ENCODE data around the gene CTDP1. TPM values are rescaled to one million over a fixed set of nuclear protein-coding genes. Genes with fewer than 3 reads are reported as not detected.

The CTDP1 gene
- total RNA-seq, 1 experiment from 2014 or later = 22.5 TPM

- DNase-seq (ENCODE audit: low spot score) = no peak
- no peak for TF ChIP-seq EZH2 (IDR thresholded peaks at IDR 0.05; ENCODE audit: borderline replicate concordance, low read depth, low read length, poor library complexity, severe bottlenecking)
- no peak for TF ChIP-seq CTCF (conservative IDR thresholded peaks at IDR 0.05; ENCODE audit: low read depth, low read length)
- no peak overlapping the region for H3K27ac ChIP-seq (ENCODE audit: low read depth, low read length, poor library complexity, severe bottlenecking)
- H3K9me3 ChIP-seq (ENCODE audit: low read depth, low read length, poor library complexity, severe bottlenecking) = no peaks in the 10 kb centered on the region
- CTCF ChIA-PET = no interaction called here
- BruUV-seq (replicated peaks) = no TSS peak
- intact Hi-C loops (cut with micrococcal nuclease; ENCODE audit: unreplicated experiment) = no loop called here
- H3K4me3 ChIP-seq (ENCODE audit: low read depth, low read length, poor library complexity, severe bottlenecking) = no peak overlapping the region
- POLR2A ChIA-PET (ENCODE audit: low non-redundant PET) = no interaction called here
- H3K4me1 ChIP-seq (ENCODE audit: insufficient read depth, low read length, poor library complexity, severe bottlenecking) = no peaks in the 10 kb centered on the region
- H3K36me3 ChIP-seq (ENCODE audit: insufficient read depth, low read length, poor library complexity, severe bottlenecking) = no peaks in the 10 kb centered on the region
- peaks cover 52% of the 10 kb centered on the region for H3K27me3 ChIP-seq (replicated peaks; ENCODE audit: insufficient read depth, low read depth, low read length, poor library complexity)
Measured at GRCh38 chr18:79784071-79784913, 104.7 kb downstream of the CTDP1 start.

DNA sequence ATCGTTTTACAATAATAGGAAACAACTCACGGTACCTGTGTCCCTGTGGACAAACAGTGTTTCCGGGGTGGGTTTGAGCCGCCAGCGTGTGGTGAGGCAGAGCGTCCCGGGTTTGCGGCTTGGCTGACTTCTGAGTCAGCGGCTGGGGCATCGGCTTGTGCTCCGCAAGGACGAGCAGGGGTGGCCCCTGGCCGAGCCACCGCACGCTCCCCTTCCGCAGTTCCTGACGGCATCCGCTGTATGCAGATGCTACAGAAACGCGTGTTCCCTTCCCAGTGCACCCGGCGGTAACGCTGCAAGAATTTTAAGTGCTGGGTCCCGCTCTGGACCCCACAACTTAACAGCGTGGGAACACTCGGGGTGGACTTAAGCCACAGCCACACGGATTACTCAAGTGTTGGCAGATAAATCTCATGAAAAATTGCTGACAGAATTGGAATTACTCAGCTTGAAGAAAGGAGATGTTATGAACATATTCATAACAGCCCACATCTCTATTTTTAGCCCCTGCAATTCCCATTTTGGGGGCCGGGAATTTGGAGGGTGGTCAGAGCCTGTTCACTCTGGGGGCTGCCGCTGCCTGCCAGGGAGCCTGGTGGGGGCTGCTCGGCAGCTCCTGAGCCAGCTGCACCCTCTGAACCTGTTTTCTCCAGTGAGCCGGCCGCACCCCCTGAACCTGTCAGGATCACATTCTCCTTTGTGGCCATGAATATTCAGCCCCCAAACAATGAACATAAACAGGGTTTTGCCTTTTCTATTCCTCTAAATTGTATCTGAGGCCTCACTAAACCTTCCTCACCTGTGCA is 105.6 kb downstream of the CTDP1 start:
- intact Hi-C loops (cut with micrococcal nuclease; ENCODE audit: unreplicated experiment) = no loop called here
- no peak overlapping the region for H3K27ac ChIP-seq (ENCODE audit: low read depth, low read length, poor library complexity, severe bottlenecking)
- no peaks in the 10 kb centered on the region for H3K36me3 ChIP-seq (ENCODE audit: insufficient read depth, low read length, poor library complexity, severe bottlenecking)
- no TSS peak for BruUV-seq (replicated peaks)
- TF ChIP-seq EZH2 (IDR thresholded peaks at IDR 0.05; ENCODE audit: borderline replicate concordance, low read depth, low read length, poor library complexity, severe bottlenecking) (no peak), CTCF (conservative IDR thresholded peaks at IDR 0.05; ENCODE audit: low read depth, low read length) (no peak)
- H3K27me3 ChIP-seq (replicated peaks; ENCODE audit: insufficient read depth, low read depth, low read length, poor library complexity) = peaks cover 52% of the 10 kb centered on the region
- ChIA-PET POLR2A (ENCODE audit: low non-redundant PET) (no interaction called here), CTCF (no interaction called here)
- DNase-seq (ENCODE audit: low spot score) = no peak
- H3K4me3 ChIP-seq (ENCODE audit: low read depth, low read length, poor library complexity, severe bottlenecking) = no peak overlapping the region
- no peaks in the 10 kb centered on the region for H3K4me1 ChIP-seq (ENCODE audit: insufficient read depth, low read length, poor library complexity, severe bottlenecking)
- H3K9me3 ChIP-seq (ENCODE audit: low read depth, low read length, poor library complexity, severe bottlenecking) = no peaks in the 10 kb centered on the region

DNA sequence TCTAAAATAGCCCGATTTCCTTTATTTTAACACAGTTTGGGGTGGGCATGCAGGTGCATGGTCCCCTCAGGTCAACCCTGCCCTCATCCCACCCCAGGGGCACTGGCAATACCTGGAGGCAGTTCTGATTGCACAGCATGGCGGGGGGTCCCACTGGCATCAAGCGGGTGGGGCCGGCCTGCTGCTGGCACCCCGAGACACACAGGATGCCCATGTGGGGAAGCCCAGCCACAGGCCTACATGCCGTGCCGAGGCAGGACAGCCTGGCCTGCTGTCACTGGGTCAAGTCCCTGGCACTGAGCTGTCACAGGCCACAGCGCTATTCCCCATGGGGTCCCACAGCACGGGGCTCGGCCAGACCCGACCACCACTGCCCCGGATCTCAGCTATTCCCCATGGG is 106.2 kb downstream of the CTDP1 start:
- DNase-seq (ENCODE audit: low spot score) = no peak
- intact Hi-C loops (cut with micrococcal nuclease; ENCODE audit: unreplicated experiment) = no loop called here
- TF ChIP-seq EZH2 (IDR thresholded peaks at IDR 0.05; ENCODE audit: borderline replicate concordance, low read depth, low read length, poor library complexity, severe bottlenecking) (no peak), CTCF (conservative IDR thresholded peaks at IDR 0.05; ENCODE audit: low read depth, low read length) (no peak)
- Histone ChIP-seq H3K9me3 (ENCODE audit: low read depth, low read length, poor library complexity, severe bottlenecking) (no peaks in the 10 kb centered on the region), H3K27ac (ENCODE audit: low read depth, low read length, poor library complexity, severe bottlenecking) (no peak overlapping the region), H3K27me3 (replicated peaks; ENCODE audit: insufficient read depth, low read depth, low read length, poor library complexity) (peaks cover 58% of the 10 kb centered on the region), H3K36me3 (ENCODE audit: insufficient read depth, low read length, poor library complexity, severe bottlenecking) (no peaks in the 10 kb centered on the region), H3K4me1 (ENCODE audit: insufficient read depth, low read length, poor library complexity, severe bottlenecking) (no peaks in the 10 kb centered on the region), H3K4me3 (ENCODE audit: low read depth, low read length, poor library complexity, severe bottlenecking) (no peak overlapping the region)
- CTCF ChIA-PET = no interaction called here
- no TSS peak for BruUV-seq (replicated peaks)
- POLR2A ChIA-PET (ENCODE audit: low non-redundant PET) = no interaction called here

All from A673 (cell line).